ENCODE measurements around the gene ISYNA1.

ISYNA1 gene

GRCh38 chr19:18465964-18466339, 28.0 kb upstream of the ISYNA1 start:
- no peak for TF ChIP-seq CTCF (IDR thresholded peaks at IDR 0.05)
- no peak overlapping the region for H3K4me3 ChIP-seq (ENCODE audit: low read depth in 1 of 2, low read length in 1 of 2)
- peaks cover 31 to 32% of the 10 kb centered on the region in 2 experiments for H3K4me1 ChIP-seq (ENCODE audit: control insufficient read depth in 1 of 2, insufficient read depth in 1 of 2, low read depth in 1 of 2, low read length in 1 of 2)
- peaks cover 82% of the 10 kb centered on the region for H3K36me3 ChIP-seq
- H3K27ac ChIP-seq = no peak overlapping the region
- H3K9me3 ChIP-seq = no peaks in the 10 kb centered on the region
- H3K27me3 ChIP-seq = no peaks in the 10 kb centered on the region

GRCh38 chr19:18465214-18465963, 27.5 kb upstream of the ISYNA1 start:
- no peaks in the 10 kb centered on the region for H3K27me3 ChIP-seq
- H3K4me3 ChIP-seq (ENCODE audit: low read depth in 1 of 2, low read length in 1 of 2) = no peak overlapping the region
- H3K27ac ChIP-seq = no peak overlapping the region
- H3K36me3 ChIP-seq = peaks cover 82% of the 10 kb centered on the region
- H3K4me1 ChIP-seq (ENCODE audit: control insufficient read depth in 1 of 2, insufficient read depth in 1 of 2, low read depth in 1 of 2, low read length in 1 of 2) = peaks cover 26 to 28% of the 10 kb centered on the region in 2 experiments
- TF ChIP-seq CTCF (IDR thresholded peaks at IDR 0.05) = no peak
- H3K9me3 ChIP-seq = no peaks in the 10 kb centered on the region

GRCh38 chr19:18464646-18465045, 26.7 kb upstream of the ISYNA1 start:
- H3K4me3 ChIP-seq (ENCODE audit: low read depth in 1 of 2, low read length in 1 of 2) = no peak overlapping the region
- H3K4me1 ChIP-seq (ENCODE audit: control insufficient read depth in 1 of 2, insufficient read depth in 1 of 2, low read depth in 1 of 2, low read length in 1 of 2) = peaks cover 18 to 21% of the 10 kb centered on the region in 2 experiments
- H3K9me3 ChIP-seq = no peaks in the 10 kb centered on the region
- H3K27me3 ChIP-seq = no peaks in the 10 kb centered on the region
- TF ChIP-seq CTCF (IDR thresholded peaks at IDR 0.05) = no peak
- H3K27ac ChIP-seq = peak overlapping the region; percentile 54
- H3K36me3 ChIP-seq = peaks cover 83% of the 10 kb centered on the region

GRCh38 chr19:18461471-18461870, 23.5 kb upstream of the ISYNA1 start:
- TF ChIP-seq CTCF (IDR thresholded peaks at IDR 0.05) = no peak
- Histone ChIP-seq H3K4me1 (ENCODE audit: control insufficient read depth in 1 of 2, insufficient read depth in 1 of 2, low read depth in 1 of 2, low read length in 1 of 2) (no peaks in the 10 kb centered on the region), H3K27ac (no peak overlapping the region)

GRCh38 chr19:18460900-18461299, 23.0 kb upstream of the ISYNA1 start:
- Histone ChIP-seq H3K4me3 (ENCODE audit: low read depth in 1 of 2, low read length in 1 of 2) (no peak overlapping the region), H3K27me3 (no peaks in the 10 kb centered on the region), H3K36me3 (peaks cover 100% of the 10 kb centered on the region), H3K27ac (no peak overlapping the region), H3K4me1 (ENCODE audit: control insufficient read depth in 1 of 2, insufficient read depth in 1 of 2, low read depth in 1 of 2, low read length in 1 of 2) (no peaks in the 10 kb centered on the region), H3K9me3 (no peaks in the 10 kb centered on the region)
- no peak for TF ChIP-seq CTCF (IDR thresholded peaks at IDR 0.05)

More at GRCh38 chr19:18461471-18461870, 23.5 kb upstream of the ISYNA1 start:
- Histone ChIP-seq H3K4me3 (ENCODE audit: low read depth in 1 of 2, low read length in 1 of 2) (no peak overlapping the region), H3K36me3 (peaks cover 100% of the 10 kb centered on the region), H3K9me3 (no peaks in the 10 kb centered on the region), H3K27me3 (no peaks in the 10 kb centered on the region)

All from neutrophil (primary cell).